Parathyroid adenoma (tissue), 2 donors: ENCODE data around the gene ACBD6.

ENCODE experiments used
- H2AFZ ChIP-seq: fragments of 300-600 bp; sonication (generic); one replicate; pipeline ENCODE4 v1.7.0; 2017; ENCODE audit warnings: antibody characterized with exemption, mild to moderate bottlenecking
- H3K27ac ChIP-seq: fragments of 300-600 bp; sonication (generic); one replicate; pipeline ENCODE4 v1.7.0; 2017
- H3K27me3 ChIP-seq: fragments of 300-600 bp; sonication (generic); one replicate; pipeline ENCODE4 v1.7.0; 2017; ENCODE audit warnings: low read length; ENCODE audit not compliant: control insufficient read depth, insufficient read depth
- H3K36me3 ChIP-seq: fragments of 300-600 bp; sonication (generic); one replicate; pipeline ENCODE4 v1.7.0; 2017; ENCODE audit warnings: low read length; ENCODE audit not compliant: control insufficient read depth, insufficient read depth
- H3K4me1 ChIP-seq: fragments of 300-600 bp; sonication (generic); one replicate; pipeline ENCODE4 v1.7.0; 2017; ENCODE audit warnings: control low read depth
- H3K4me2 ChIP-seq: fragments of 300-600 bp; sonication (generic); one replicate; pipeline ENCODE4 v1.7.0; 2017; ENCODE audit warnings: low read length
- H3K4me3 ChIP-seq: fragments of 300-600 bp; sonication (generic); one replicate; pipeline ENCODE4 v1.7.0; 2017; ENCODE audit warnings: low read depth, low read length
- H3K79me2 ChIP-seq: fragments of 300-600 bp; sonication (generic); one replicate; pipeline ENCODE4 v1.7.0; 2017; ENCODE audit warnings: control low read depth
- H3K9ac ChIP-seq: fragments of 300-600 bp; sonication (generic); one replicate; pipeline ENCODE4 v1.7.0; 2017; ENCODE audit warnings: mild to moderate bottlenecking
- H3K9me3 ChIP-seq: fragments of 300-600 bp; sonication (generic); one replicate; pipeline ENCODE4 v1.7.0; 2017; ENCODE audit warnings: low read length; ENCODE audit not compliant: control insufficient read depth
- CTCF ChIP-seq: fragments of 300-600 bp; sonication (generic); IDR thresholded peaks from one replicate; pipeline ENCODE4 v1.7.0; 2017; ENCODE audit warnings: antibody characterized with exemption, mild to moderate bottlenecking
- donor health status: primary hyperparathyroidism.

The ACBD6 gene

GRCh38 chr1:180274221-180274620 lies 228.2 kb downstream of the ACBD6 start:
- no peak overlapping the region for H3K4me2 ChIP-seq
- H3K27ac ChIP-seq: no peak overlapping the region
- H3K79me2 ChIP-seq: no peaks in the 10 kb centered on the region
- no peak overlapping the region for H2AFZ ChIP-seq
- H3K4me3 ChIP-seq: no peak overlapping the region
- no peaks in the 10 kb centered on the region for H3K9me3 ChIP-seq
- H3K36me3 ChIP-seq: no peaks in the 10 kb centered on the region
- H3K4me1 ChIP-seq: peaks cover 3% of the 10 kb centered on the region
- no peak overlapping the region for H3K9ac ChIP-seq
- H3K27me3 ChIP-seq: no peaks in the 10 kb centered on the region
- TF ChIP-seq CTCF: no peak

DNA sequence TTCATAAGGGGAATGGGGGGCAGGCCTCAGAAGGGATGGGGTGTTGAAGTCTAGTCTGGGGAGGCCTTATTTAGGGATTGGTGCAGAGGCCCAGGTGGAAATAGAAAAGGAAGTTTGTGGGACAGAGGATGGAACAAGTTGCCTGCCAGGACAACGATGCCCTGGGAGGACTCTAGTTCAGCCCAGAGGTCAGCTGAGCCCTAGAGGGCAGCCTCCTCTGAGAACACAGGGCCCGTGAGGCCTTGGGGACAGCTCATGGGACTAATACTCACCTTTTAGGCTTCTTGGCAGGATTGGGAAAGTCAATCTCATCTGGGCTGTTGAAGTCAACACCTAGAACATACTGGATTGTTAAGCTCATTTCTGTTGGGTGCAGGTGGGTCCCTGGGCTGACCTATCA lies 229.3 kb downstream of the ACBD6 start:
- H3K9me3 ChIP-seq: no peaks in the 10 kb centered on the region
- no peak overlapping the region for H2AFZ ChIP-seq
- no peak for TF ChIP-seq CTCF
- H3K9ac ChIP-seq: no peak overlapping the region
- peaks cover 3% of the 10 kb centered on the region for H3K4me1 ChIP-seq
- H3K79me2 ChIP-seq: no peaks in the 10 kb centered on the region
- H3K4me3 ChIP-seq: no peak overlapping the region
- H3K4me2 ChIP-seq: no peak overlapping the region
- H3K36me3 ChIP-seq: no peaks in the 10 kb centered on the region
- H3K27me3 ChIP-seq: no peaks in the 10 kb centered on the region
- no peak overlapping the region for H3K27ac ChIP-seq

- H3K4me2 ChIP-seq: no peak overlapping the region
- no peaks in the 10 kb centered on the region for H3K27me3 ChIP-seq
- no peaks in the 10 kb centered on the region for H3K9me3 ChIP-seq
- H3K79me2 ChIP-seq: no peaks in the 10 kb centered on the region
- no peak overlapping the region for H3K27ac ChIP-seq
- TF ChIP-seq CTCF: no peak
- H3K9ac ChIP-seq: no peak overlapping the region
- H3K4me3 ChIP-seq: no peak overlapping the region
- peaks cover 3% of the 10 kb centered on the region for H3K4me1 ChIP-seq
- no peaks in the 10 kb centered on the region for H3K36me3 ChIP-seq
- H2AFZ ChIP-seq: no peak overlapping the region
Observed at GRCh38 chr1:180272395-180272794, 230.0 kb downstream of the ACBD6 start.

DNA sequence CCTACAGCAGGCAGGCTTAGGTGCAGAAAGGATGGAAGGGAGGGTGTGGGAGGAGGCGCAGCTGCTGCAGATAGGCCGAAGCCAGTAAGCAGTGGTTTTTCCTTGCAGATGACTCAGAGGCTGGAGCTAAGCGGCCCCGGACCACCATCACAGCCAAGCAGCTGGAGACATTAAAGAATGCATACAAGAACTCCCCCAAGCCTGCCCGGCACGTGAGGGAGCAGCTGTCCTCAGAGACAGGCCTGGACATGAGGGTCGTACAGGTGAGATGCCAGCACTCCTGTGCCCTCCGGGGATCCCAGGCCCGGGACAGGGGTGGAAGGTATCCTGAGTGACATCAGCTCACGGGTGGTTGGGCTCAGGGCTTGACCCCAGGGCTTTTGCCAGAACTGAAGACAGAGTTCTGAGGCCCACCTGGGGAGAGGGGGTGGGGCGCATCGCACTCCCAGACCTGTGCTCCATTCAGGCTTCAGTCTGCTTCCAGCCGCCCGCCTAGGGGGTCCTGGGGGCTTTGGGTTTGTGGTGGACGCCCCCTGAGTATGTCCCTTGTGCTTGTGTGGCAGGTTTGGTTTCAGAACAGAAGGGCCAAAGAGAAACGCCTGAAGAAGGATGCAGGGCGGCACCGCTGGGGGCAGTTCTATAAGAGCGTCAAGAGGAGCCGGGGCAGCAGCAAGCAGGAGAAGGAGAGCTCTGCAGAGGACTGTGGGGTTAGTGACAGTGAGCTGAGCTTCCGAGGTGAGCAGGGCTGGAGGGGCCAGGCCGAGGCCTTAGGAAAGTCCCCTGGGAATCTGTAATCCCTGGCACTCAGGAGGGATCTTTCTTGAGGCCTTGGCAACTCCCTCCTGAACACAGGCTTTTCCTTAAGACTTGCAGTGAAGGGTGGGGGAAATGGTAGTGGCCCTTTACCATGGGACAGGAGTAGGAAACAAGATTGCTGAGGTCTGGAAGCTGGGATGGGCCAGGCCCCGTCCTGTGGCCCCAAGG lies 230.8 kb downstream of the ACBD6 start:
- no peak overlapping the region for H3K27ac ChIP-seq
- H3K9ac ChIP-seq: no peak overlapping the region
- no peak for TF ChIP-seq CTCF

More for the DNA sequence above, 230.8 kb downstream of the ACBD6 start:
- Histone ChIP-seq H3K9me3 (no peaks in the 10 kb centered on the region), H3K79me2 (no peaks in the 10 kb centered on the region), H2AFZ (no peak overlapping the region), H3K27me3 (no peaks in the 10 kb centered on the region), H3K4me1 (peaks cover 3% of the 10 kb centered on the region), H3K36me3 (no peaks in the 10 kb centered on the region), H3K4me3 (no peak overlapping the region), H3K4me2 (no peak overlapping the region)
